Iris pigment epithelial cell (primary cell): Measurements from ENCODE around the gene PTPRK.
"Not testable (repeated sequence)": the region's sequence is repeated elsewhere in the genome, so short reads cannot be mapped to it uniquely, and the experiment has no call there.

Source experiments
- DNase-seq: peaks from one replicate; pipeline ENCODE4 v3.0.0-alpha.2; 2011; ENCODE audit warnings: low read depth

The PTPRK gene

DNA sequence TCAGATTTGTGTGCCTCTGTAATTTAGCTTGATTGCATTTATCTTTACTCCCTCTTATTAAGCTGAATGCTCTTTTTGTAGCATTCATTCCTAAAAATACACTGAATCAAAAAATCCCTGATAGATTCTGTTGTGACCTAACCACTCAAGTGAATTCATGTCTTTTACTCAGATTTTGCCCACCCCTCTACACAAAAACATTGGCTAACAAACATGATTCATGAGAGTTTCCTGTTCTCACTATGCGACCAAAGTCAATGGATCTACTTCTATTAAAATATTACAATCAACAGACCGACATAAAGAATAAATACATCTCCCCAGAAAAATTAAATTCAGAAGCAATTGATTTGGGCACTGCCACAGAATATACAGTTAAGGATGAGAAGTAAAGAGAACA lies 520.0 kb downstream of the PTPRK start:
- no peak for DNase-seq

DNA sequence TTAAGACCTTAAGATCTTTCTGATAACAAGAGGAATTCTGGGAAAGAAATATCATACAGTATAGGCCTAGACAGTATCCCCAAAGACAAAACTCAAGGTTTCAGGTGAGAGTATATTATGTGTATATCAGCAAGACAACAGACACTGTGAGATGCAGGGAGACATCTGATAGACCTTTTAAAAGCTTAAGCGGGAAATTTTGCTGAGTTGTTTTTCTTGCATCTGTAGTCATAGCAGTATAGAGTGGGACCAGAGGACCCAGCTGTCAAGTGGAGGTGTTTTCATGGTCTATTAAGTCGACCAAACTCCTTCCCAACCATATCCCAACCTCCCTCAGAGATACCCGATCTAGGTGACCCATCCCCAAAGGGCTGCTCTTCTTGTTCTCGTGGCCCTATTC lies 521.4 kb downstream of the PTPRK start:
- DNase-seq, result no peak

DNA sequence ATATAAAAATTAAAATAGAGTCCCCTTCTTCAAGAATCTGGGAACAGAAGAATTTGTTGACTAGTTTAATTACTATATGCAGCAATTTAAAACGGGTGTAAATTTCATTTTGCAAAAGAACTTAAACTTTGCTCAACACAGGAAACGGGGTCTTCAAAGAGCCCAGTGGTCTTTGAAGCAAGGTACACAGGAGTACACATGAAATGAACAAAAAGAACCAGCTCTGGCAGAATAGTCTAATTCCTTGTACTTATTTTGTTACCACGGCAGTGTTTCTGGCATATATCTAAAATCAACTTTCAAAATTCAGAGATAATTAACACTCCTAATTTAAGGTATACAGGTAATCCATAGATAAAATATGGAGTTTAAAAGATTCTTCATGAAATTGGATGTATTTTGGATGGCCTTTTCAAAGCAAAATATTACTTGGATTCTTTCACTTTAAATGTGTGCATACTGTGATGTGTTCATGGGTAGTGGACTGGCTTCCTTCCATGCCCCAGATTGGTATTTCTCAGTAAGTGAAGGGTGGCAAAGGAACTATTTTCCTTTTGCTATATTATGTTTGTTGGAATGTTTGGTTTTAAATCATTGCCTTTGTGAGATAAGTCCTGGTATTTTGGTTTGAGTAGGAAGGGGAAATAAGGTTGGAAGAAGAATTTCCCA lies 522.8 kb downstream of the PTPRK start:
- DNase-seq, result no peak

DNA sequence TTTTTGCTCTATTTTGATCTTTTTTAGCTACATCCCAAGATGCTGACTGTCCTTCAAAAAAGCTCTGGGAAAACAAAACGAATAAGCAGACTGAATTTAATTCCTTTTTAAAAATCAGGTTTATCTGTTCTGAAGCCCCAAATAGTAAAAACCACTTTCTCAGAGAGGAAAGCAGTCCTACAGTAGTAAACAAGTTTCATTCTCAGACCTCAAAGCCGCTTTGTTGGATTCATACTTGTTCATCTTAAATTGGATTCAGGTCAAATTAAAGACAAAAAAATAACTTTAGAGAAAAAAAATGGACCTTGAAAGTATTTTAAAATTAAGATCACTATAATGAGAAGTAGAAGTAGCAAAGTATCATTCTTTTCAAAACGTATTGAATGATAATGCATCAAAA lies 523.5 kb downstream of the PTPRK start:
- DNase-seq, result no peak

DNA sequence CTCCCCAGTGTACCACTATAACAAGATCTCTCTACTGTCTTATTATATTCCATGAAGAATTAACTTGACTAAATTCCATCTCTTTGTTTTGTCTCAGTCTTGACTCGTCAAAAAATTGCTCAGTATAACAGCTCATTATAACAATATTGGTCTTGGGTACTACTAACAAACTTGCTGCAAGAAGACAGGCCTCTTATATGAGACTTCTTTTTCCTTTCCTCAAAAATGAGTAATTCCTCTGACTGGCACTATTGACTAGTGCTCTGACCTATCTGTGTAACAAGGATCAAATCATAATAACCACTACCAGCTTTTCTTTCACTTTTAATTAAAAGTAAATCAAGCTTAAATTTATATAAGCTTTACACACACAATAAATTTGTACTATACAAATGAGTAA lies 528.3 kb downstream of the PTPRK start:
- DNase-seq, result no peak

DNA sequence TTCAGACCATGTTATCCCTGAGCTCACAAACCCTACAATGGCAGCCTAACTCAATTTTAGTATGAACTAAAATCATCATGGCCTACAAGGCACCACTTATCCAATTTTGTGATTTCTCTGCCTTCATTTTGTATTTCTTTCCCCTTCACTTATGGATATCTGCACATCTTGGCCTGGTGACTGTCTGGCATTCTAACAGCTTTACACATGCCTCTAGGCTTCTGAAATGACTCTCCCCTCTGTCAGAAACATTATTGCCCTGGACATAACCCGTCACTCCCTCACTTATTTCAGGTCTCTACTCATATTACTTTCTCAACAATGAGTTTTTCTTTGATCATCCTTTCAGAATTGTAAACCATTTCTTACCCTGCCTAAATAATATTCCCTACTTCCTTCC lies 530.3 kb downstream of the PTPRK start:
- no peak for DNase-seq

DNA sequence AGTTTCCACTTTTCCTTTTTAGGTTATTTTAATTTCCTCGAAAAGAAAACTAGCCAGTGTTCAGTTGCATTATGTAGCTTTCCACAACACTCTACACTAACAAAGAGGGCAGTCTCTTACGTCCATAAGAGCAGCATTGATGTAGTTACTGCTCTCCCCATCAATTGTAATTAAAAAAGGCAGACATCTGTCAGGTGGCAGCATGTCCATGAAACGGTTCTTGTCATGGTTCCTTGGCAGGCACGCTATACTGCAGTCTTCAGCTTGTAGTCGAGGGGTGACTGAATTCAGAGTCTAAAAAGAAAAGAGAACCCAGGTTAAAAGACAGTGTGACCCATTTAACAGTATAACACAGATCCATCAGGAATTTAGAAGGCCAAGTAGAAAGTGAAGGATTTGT lies 539.4 kb downstream of the PTPRK start:
- DNase-seq, result no peak

DNA sequence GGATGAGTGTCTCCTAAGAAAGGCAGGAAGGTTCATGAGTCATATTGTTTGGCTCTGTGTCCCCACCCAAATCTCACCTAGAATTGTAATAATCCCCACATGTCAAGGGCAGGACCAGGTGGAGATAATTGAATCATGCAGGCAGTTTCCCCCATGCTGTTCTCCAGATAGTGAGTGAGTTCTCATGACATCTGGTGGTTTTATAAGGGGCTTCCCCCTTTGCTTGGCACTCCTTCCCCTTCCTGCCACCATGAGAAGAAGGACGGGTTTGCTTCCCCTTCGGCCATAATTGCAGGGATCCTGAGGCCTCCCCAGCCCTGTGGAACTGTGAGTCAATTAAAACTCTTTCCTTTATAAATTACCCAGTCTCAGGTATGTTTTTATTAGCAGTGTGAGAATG lies 542.2 kb downstream of the PTPRK start:
- DNase-seq, result not testable (repeated sequence)

DNA sequence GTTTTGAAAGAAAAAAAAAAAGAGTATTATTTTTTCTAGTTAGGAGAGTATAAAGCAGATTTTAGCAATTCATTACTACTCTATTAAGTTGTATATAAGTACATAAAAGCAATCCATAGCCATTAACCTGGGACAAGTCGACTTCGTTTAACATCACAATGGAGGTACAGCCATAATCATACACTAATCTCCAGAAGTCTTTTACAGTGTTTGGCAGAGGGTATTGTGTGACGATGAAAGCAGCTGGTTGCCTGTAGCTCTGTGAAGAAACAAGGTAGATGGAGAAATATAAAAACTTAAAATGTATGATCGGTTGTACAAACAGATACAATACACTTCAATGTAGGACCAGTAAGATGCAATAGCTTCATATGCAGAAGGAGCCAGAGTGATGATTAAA lies 543.6 kb downstream of the PTPRK start:
- no peak for DNase-seq

DNA sequence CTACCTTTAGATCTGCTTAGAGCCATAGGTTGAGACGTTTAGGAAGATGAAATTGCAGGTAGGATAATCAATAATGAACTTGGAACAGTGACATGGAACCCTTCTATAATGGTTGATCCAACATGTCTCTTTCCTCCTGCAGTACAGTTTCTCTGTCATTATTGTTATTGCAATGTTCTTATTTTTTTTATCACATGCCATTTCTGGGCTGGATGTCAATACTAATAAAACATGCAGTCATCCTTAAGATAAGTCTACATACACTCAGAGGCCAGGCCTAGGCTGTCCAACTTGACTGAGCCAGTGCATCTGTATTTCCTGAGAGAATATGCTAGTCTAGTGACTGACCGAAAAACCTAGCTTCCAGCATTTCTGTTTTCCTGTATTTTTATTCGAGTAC lies 544.3 kb downstream of the PTPRK start:
- DNase-seq, result no peak

DNA sequence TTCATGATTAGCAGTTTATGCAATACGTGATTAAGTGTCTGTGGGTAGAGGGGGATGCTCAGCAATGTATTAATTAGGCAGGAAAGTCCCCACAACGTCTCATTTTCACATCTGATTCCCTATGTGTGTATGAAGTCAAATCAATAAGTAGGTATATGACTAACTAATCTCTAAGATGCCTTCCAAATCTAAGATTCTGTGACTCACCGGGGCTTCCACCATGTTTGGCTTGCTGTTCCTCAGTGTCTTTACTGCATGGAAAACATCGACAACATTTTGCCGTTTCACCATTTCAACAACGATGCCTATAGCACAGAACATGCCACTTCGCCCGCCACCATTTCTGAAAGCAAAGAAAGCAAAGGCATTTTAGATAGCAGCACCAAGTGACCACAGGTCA lies 547.6 kb downstream of the PTPRK start:
- DNase-seq, result peak; percentile 19

DNA sequence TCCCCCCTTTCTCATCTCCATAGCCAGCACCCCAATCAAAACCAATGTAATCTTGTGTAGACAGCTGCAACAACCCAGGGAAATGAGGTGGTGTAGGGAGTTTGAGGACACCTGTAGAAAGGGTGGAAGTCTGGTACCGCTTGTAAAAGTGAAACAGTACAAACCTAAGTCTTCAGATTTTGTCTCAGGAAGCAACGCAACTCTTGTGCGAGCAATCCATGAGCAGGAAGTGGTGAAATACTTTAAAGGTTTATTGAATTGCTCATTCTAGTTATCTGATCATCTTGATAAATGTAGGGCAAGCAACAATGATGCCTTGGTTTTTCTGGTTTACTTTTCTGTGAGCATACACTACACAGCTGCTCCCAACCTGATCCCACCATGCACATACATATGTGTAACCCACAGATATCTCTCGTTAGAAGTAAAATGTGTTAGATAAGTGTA lies 548.4 kb downstream of the PTPRK start:
- DNase-seq, result peak; percentile 94

DNA sequence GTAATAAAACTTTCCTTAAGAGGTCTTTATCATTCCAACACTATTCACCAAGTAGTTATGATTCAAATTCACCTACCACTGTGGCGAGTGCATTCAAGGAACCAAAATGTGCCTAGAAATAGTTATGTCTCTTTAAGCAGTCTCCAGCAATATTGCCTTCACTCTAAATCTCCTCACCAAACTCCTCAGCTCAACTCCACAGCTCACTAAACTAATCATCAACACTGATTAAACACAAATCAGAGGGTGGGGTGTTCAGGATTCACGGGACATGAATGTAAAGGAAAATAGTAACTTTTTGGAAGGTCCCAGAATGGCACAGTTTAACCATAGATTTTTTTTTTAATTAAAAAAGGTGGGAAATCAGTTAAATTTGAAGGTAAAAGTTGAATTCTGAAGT lies 549.0 kb downstream of the PTPRK start:
- no peak for DNase-seq

DNA sequence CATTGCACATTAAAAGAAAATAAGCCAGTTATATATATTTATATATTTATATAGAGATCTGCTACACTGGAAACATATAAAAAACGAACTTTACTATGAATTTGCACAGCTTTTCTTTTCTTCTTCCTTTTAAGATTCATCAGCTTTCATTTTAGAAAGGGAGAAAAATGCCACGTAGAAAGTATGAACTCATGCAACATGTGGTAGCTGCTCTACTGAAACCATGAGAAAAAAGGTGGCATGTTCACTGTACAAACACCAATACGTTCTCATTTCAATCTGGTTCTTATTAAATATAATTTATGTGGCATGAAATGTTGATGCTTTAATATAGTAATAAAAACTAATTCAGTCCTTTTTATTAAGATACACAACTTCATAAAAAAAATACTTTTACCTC lies 550.7 kb downstream of the PTPRK start:
- no peak for DNase-seq

DNA sequence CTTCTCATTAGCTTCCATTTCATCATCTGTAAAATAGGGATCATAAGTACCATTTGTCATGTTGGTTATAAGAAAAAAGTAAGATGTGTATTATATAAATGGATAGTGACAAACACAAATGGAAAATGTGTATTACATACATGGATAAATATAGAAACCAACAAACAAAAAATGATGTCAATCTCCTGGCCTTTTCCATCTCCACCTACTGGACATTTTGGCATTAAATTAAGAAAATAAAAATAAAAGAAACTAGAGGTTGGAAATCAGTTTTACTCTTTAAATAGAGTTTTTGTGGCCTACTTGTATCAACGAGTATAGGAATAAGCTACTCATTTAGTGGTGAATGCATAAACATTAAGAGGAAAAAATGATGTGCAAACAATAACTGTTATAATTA lies 552.0 kb downstream of the PTPRK start:
- no peak for DNase-seq

DNA sequence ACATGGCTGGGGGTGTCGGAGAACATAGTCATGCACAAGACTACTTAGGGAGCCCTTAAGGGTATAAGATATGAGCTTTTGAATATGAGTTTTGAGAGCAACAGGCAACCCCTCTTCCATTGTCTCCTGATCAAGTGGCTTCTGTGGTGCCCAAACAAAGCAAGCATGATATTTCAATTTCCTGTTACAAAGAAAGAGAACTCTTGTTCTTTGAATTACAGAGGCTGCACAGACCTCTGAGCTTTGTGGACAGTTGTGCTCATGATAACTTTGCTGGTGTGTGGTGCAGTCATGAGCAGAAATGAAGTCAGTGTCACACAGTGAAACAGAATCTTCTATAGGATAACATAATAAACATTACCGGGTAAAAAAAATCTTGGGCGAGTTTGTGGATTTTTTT lies 552.7 kb downstream of the PTPRK start:
- no peak for DNase-seq

DNA sequence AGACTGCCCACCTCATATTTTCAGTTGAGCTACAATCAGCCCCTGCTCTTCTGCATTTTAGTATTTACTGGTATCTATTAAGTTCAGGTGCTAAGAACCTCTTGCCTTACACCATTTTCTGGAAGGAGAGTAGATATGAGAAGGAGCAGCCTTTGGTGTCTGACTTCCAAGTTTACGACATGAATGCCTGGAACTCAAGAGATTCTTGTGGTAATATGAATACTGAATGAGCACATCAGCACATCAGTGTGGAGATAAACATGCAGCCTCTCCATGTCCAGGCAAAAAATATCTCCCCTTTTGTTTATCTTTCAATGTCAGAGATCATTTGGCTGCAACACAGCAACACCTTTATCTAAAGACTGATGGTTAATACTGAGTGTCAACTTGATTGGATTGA lies 553.8 kb downstream of the PTPRK start:
- DNase-seq, result peak; percentile 87

DNA sequence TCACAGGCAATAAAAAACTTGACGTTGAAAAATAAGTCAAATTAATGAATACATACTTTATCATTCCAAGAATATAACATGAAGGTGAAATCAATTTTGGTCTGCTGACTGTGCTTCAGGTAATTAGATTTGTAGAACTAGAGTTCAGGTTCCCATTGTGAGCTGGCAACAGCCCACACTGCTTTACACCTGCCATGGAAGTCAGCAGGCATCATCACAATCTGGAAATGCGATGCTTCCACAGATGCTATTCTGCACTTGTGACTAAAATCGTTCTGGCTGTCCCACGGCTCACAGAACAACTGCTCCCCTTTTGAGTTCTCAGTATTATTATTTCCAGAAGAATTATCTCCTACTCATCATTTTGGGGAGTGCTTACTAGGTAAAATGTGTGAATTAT lies 556.9 kb downstream of the PTPRK start:
- DNase-seq, result no peak

DNA sequence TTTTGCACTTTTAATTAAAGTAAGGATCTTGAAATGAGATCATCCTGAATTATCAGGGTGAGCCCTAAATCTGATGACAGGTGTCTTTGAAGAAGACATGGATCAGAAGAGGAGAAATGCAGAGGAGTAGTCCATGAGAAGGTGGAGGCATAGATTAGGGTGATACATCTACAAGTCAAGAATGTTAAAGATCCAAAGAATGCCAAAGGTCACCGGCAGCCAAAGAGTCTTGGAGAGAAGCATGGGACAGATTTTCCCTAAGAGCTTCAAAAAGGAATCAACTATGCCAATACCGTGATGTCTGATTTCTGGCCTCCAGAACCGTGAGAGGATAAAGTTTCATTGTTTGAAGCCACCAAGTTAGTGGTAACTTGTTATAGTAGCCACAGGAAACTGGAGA lies 560.5 kb downstream of the PTPRK start:
- DNase-seq, result no peak

DNA sequence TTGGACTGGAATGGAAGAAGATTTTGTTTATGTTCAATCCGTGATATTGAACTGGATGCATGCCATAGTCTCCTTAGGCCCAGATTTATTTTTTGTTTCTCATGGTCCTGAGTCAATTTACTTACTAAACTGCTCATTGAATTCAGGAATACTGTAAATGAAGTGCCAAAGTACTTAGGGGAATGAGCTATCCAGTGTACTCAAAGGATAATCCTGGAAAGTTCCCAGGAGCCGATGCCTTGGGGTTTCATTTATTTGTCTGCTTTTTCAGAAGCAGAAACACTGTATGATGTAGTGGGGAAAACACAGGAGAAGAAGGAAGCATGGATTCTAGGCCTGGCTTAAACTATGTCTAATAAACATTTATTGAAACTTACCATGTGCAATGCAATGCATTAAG lies 563.4 kb downstream of the PTPRK start:
- DNase-seq, result no peak

DNA sequence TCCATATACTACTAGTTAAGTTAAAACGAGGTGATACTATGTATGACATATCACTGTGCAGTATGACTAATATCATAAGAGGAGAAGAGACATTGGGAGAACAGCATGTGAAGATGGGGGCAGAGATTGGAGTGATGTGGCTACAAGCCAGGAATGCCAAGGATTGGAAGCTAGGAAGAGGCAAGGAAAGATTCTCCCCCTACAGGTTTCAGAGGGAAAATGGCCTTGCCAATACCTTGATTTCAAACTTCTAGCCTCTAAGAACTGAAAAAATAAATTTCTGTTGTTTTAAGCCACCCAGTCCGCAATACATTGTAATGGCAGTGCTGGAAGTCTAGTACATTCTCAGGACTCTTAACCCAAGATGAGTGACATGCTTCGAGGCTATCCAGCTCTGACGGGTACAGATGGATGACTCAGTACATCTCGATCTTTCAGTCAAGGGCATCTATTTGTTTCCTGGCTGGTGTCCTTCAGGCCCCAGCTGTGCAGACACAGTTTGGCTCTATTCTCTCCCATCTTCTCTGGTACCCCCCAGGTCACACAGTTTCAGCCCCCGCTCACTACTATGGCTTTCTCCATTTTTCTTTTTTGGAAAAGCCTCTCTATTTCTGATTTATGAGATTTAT lies 564.0 kb downstream of the PTPRK start:
- DNase-seq, result peak; percentile 55

DNA sequence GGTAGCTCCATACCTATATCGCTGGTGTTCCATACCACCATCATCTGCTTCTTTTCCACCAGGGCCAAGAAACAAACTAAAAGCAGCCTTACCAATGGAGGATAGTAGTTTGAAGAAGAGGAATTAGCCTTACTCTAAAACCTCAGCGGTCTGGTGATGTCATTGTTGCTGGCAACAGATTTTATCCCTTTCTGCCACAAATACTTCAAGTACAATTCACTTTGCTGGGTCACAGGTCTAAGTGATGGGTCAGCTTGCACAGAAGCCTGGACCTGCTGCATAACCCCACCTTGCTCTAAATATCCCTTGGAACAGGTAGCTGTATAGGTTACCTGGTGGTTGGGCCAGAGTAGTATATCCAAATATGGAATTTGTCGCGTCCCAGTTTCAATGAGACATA lies 566.3 kb downstream of the PTPRK start:
- no peak for DNase-seq

DNA sequence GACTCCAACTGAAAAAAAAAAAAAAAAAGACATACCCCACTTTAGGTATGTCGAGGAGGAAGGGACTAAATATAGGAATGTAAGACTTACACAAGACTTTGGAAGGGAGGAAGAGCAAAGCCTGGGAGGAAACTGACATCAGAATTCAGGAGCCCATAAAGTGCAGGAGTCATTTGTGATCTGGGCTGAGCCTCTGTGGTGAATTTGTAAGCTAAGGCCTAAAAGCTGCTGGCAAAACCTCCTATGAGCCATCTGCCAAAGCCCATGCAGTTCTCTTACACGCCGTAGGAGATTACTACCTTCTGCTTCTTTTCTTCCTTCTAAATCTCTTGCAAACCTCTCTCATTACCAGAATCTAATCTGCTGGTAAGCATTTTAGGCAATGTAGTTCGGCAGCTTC lies 567.6 kb downstream of the PTPRK start:
- peak; percentile 28 for DNase-seq

DNA sequence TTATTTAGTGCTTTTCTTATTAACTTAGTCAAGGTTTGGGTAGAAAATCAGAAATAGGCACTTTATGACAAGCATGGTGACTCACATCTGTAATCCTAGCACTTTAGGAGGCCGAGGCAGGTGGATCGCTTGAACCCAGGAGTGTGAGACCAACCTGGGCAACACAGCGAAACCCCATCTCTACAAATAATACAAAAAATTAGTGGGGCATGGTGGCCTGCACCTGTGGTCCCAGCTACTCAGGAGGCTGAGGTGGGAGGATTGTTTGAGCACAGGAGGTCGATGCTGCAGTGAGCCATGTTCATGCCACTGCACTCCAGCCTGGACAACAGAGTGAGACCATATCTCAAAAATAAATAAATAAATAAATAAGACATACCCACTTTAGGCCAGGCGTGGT lies 568.2 kb downstream of the PTPRK start:
- no peak for DNase-seq
